HG02938 (cell line): Measurements from ENCODE around the gene MRTFA.
A peak's percentile ranks its signal among the peaks of the same experiment; 100 is the strongest.

Source experiments
- ATAC-seq: cut with Tn5 transposase; IDR thresholded peaks from one replicate; pipeline ENCODE4 v1.9.1; 2021; ENCODE audit warnings: mild to moderate bottlenecking, moderate library complexity; ENCODE audit not compliant: unreplicated experiment

Gene MRTFA

GRCh38 chr22:40415531-40416266 lies 220.8 kb downstream of the MRTFA start:
- ATAC-seq, result no peak

- no peak for ATAC-seq
Observed at GRCh38 chr22:40414838-40415505, 221.5 kb downstream of the MRTFA start.

- no peak for ATAC-seq
Observed at GRCh38 chr22:40414311-40414710, 222.2 kb downstream of the MRTFA start.

GRCh38 chr22:40413873-40414272 lies 222.6 kb downstream of the MRTFA start:
- ATAC-seq, result no peak

- ATAC-seq, result peak; percentile 42
Observed at GRCh38 chr22:40412441-40412840, 224.1 kb downstream of the MRTFA start.

- no peak for ATAC-seq
Observed at GRCh38 chr22:40411506-40411861, 225.0 kb downstream of the MRTFA start.

- no peak for ATAC-seq
Observed at GRCh38 chr22:40410731-40411505, 225.6 kb downstream of the MRTFA start.

GRCh38 chr22:40410272-40410671 lies 226.2 kb downstream of the MRTFA start:
- no peak for ATAC-seq

- no peak for ATAC-seq
Observed at GRCh38 chr22:40409613-40410113, 226.9 kb downstream of the MRTFA start.

GRCh38 chr22:40408718-40409612 lies 227.6 kb downstream of the MRTFA start:
- no peak for ATAC-seq

- ATAC-seq, result no peak
Observed at GRCh38 chr22:40407831-40408717, 228.4 kb downstream of the MRTFA start.

GRCh38 chr22:40407021-40407761 lies 229.3 kb downstream of the MRTFA start:
- ATAC-seq, result no peak

GRCh38 chr22:40406063-40406890 lies 230.2 kb downstream of the MRTFA start:
- no peak for ATAC-seq

- no peak for ATAC-seq
Observed at GRCh38 chr22:40405178-40406062, 231.1 kb downstream of the MRTFA start.

GRCh38 chr22:40404251-40405177 lies 232.0 kb downstream of the MRTFA start:
- no peak for ATAC-seq

- ATAC-seq, result no peak
Observed at GRCh38 chr22:40403651-40404050, 232.9 kb downstream of the MRTFA start.
